Stomach (tissue), 4 donors: ENCODE data around the gene RBMY1F.
"Not testable (repeated sequence)": the region's sequence is repeated elsewhere in the genome, so short reads cannot be mapped to it uniquely, and the experiment has no call there.

Experiments
- EP300 ChIP-seq: sonication (generic); formaldehyde crosslinking; IDR thresholded peaks from one replicate; pipeline ENCODE4 v1.6.1; 2017; ENCODE audit warnings: antibody characterized with exemption
- POLR2A ChIP-seq, 4 donors: fragments of 450-650 bp; IDR thresholded peaks; one replicate each; pipeline ENCODE4 v1.6.1; 2016; ENCODE audit warnings: antibody characterized with exemption in 4 of 4, control low read depth in 2 of 4, mild to moderate bottlenecking in 1 of 4, moderate library complexity in 1 of 4
- TF ChIP-seq, protein P1 (sequence below), 7 experiments: fragments of 450-650 bp in 4 of 7; fragments of 200-600 bp in 3 of 7; sonication (generic) in 3 of 7; IDR thresholded peaks; one replicate each; pipeline ENCODE4 v1.5.1; 2016 to 2019; ENCODE audit warnings: antibody characterized with exemption in 7 of 7, control low read depth in 2 of 7, mild to moderate bottlenecking in 1 of 7

DNA sequence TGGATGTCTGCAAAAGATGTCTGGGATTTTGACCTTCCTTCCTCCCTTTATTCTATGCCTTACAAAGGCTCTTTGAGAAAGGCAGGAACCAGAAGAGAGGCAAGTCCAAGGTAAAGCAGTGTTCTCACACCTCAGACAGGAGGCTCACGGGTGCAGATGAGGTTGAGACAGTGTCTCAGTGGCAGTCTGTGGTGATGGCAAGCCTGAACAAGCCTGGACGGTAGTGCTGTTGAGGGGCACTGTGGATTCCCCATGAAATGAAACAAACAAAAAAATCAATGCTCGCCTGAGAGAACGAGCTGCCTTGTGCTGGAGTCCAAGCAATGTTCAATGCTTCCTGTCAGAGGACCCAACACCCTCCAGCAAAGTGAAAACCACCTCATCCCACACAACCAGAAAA is 31.6 kb downstream of the RBMY1F start:
- TF ChIP-seq, protein P1, sequence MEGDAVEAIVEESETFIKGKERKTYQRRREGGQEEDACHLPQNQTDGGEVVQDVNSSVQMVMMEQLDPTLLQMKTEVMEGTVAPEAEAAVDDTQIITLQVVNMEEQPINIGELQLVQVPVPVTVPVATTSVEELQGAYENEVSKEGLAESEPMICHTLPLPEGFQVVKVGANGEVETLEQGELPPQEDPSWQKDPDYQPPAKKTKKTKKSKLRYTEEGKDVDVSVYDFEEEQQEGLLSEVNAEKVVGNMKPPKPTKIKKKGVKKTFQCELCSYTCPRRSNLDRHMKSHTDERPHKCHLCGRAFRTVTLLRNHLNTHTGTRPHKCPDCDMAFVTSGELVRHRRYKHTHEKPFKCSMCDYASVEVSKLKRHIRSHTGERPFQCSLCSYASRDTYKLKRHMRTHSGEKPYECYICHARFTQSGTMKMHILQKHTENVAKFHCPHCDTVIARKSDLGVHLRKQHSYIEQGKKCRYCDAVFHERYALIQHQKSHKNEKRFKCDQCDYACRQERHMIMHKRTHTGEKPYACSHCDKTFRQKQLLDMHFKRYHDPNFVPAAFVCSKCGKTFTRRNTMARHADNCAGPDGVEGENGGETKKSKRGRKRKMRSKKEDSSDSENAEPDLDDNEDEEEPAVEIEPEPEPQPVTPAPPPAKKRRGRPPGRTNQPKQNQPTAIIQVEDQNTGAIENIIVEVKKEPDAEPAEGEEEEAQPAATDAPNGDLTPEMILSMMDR (IDR thresholded peaks at IDR 0.05) = not testable (repeated sequence)
- TF ChIP-seq POLR2A (IDR thresholded peaks at IDR 0.05); EP300: not testable (repeated sequence)
